H9 (cell line): ENCODE results near the gene AKR7A2. TPM values are rescaled to one million over a fixed set of nuclear protein-coding genes. Genes with fewer than 3 reads are reported as not detected.

Source experiments
- DNase-seq: peaks from one replicate; pipeline ENCODE4 v3.0.0-alpha.2; 2017
- H2AFZ ChIP-seq: one replicate; pipeline ENCODE4 v1.6.1; 2013; ENCODE audit warnings: mild to moderate bottlenecking, low read length, control low read depth, moderate library complexity
- H2AK5ac ChIP-seq: 2 replicates; pipeline ENCODE4 v1.6.1; 2013; ENCODE audit warnings: low read length, control low read depth, mixed read lengths; ENCODE audit not compliant: insufficient read length
- H2BK120ac ChIP-seq: one replicate; pipeline ENCODE4 v1.6.1; 2013; ENCODE audit warnings: low read depth, mild to moderate bottlenecking, low read length, control low read depth, inconsistent platforms; ENCODE audit not compliant: poor library complexity, severe bottlenecking
- H2BK12ac ChIP-seq: 2 replicates; pipeline ENCODE4 v1.6.1; 2013; ENCODE audit warnings: low read length, control low read depth, mixed read lengths, low read depth; ENCODE audit not compliant: insufficient read length
- H2BK15ac ChIP-seq: 2 replicates; pipeline ENCODE4 v1.6.1; 2013; ENCODE audit warnings: low read depth, low read length, control low read depth
- H2BK20ac ChIP-seq: one replicate; pipeline ENCODE4 v1.6.1; 2013; ENCODE audit warnings: low read depth, mild to moderate bottlenecking, low read length, control low read depth, inconsistent platforms; ENCODE audit not compliant: poor library complexity, severe bottlenecking
- H2BK5ac ChIP-seq: 2 replicates; pipeline ENCODE4 v1.6.1; 2013; ENCODE audit warnings: low read length, control low read depth, mixed read lengths; ENCODE audit not compliant: insufficient read length
- H3K14ac ChIP-seq: 2 replicates; pipeline ENCODE4 v1.6.1; 2013; ENCODE audit warnings: low read length, control low read depth; ENCODE audit not compliant: insufficient read depth
- H3K18ac ChIP-seq: 2 replicates; pipeline ENCODE4 v1.6.1; 2013; ENCODE audit warnings: low read depth, mild to moderate bottlenecking, mixed read lengths, low read length, control low read depth; ENCODE audit not compliant: insufficient read length
- H3K23ac ChIP-seq: 2 replicates; pipeline ENCODE4 v1.6.1; 2013; ENCODE audit warnings: low read length, control low read depth, mixed read lengths, low read depth; ENCODE audit not compliant: insufficient read length
- H3K23me2 ChIP-seq: 2 replicates; pipeline ENCODE4 v1.6.1; 2013; ENCODE audit warnings: low read depth, mild to moderate bottlenecking, mixed read lengths, low read length, control low read depth; ENCODE audit not compliant: insufficient read length, poor library complexity, severe bottlenecking
- H3K27ac ChIP-seq: 2 replicates; pipeline ENCODE4 v1.5.1; 2013; ENCODE audit warnings: low read length, control low read depth, mixed read lengths, low read depth; ENCODE audit not compliant: insufficient read length
- H3K27me3 ChIP-seq: 2 replicates; pipeline ENCODE4 v1.6.1; 2013; ENCODE audit warnings: low read length, control low read depth, inconsistent platforms; ENCODE audit not compliant: insufficient read depth
- H3K4ac ChIP-seq: 2 replicates; pipeline ENCODE4 v1.6.1; 2013; ENCODE audit warnings: low read depth, mild to moderate bottlenecking, control low read depth, inconsistent platforms, low read length, moderate library complexity
- H3K4me1 ChIP-seq: 2 replicates; pipeline ENCODE4 v1.6.1; 2013; ENCODE audit warnings: low read length, control low read depth, inconsistent platforms; ENCODE audit not compliant: insufficient read depth
- H3K4me2 ChIP-seq: 2 replicates; pipeline ENCODE4 v1.6.1; 2013; ENCODE audit warnings: low read length, control low read depth, mixed read lengths; ENCODE audit not compliant: insufficient read length, insufficient read depth
- H3K56ac ChIP-seq: 2 replicates; pipeline ENCODE4 v1.6.1; 2013; ENCODE audit warnings: low read depth, mild to moderate bottlenecking, mixed read lengths, low read length, control low read depth; ENCODE audit not compliant: insufficient read length
- H3K79me1 ChIP-seq: 2 replicates; pipeline ENCODE4 v1.6.1; 2013; ENCODE audit warnings: low read depth, mild to moderate bottlenecking, moderate library complexity, low read length, control low read depth, inconsistent platforms; ENCODE audit not compliant: insufficient read depth, poor library complexity, severe bottlenecking
- H3K79me2 ChIP-seq: 2 replicates; pipeline ENCODE4 v1.6.1; 2013; ENCODE audit warnings: low read length, control low read depth, inconsistent platforms; ENCODE audit not compliant: insufficient read depth
- H3K9ac ChIP-seq: 2 replicates; pipeline ENCODE4 v1.6.1; 2013; ENCODE audit warnings: low read length, control low read depth, mixed read lengths; ENCODE audit not compliant: insufficient read length; ENCODE audit errors: extremely low read depth
- H3K9me3 ChIP-seq: one replicate; pipeline ENCODE4 v1.6.1; 2013; ENCODE audit warnings: low read depth, low read length, inconsistent platforms; ENCODE audit not compliant: control insufficient read depth
- H3T11ph ChIP-seq: one replicate; pipeline ENCODE4 v1.6.1; 2013; ENCODE audit warnings: mild to moderate bottlenecking, low read length, control low read depth, inconsistent platforms
- H4K20me1 ChIP-seq: one replicate; pipeline ENCODE4 v1.6.1; 2013; ENCODE audit not compliant: control insufficient read depth, insufficient read length, insufficient read depth
- H4K5ac ChIP-seq: 2 replicates; pipeline ENCODE4 v1.6.1; 2013; ENCODE audit warnings: low read depth, mild to moderate bottlenecking, mixed read lengths, low read length, control low read depth; ENCODE audit not compliant: insufficient read length
- H4K8ac ChIP-seq: replicated peaks from 2 replicates; pipeline ENCODE4 v1.6.1; 2013; ENCODE audit warnings: low read length, control low read depth, mixed read lengths, low read depth; ENCODE audit not compliant: insufficient read length
- H4K91ac ChIP-seq: 2 replicates; pipeline ENCODE4 v1.6.1; 2013; ENCODE audit warnings: low read depth, mild to moderate bottlenecking, moderate library complexity, mixed read lengths, low read length, control low read depth; ENCODE audit not compliant: insufficient read length
- H3K27ac Mint-ChIP-seq, 3 experiments: 2 replicates in 2 of 3; 3 replicates in 1 of 3; pipeline ENCODE4 v1.8.0; 2020 to 2021; ENCODE audit warnings: mixed read lengths in 3 of 3, mild to moderate bottlenecking in 1 of 3, moderate library complexity in 1 of 3
- H3K27me3 Mint-ChIP-seq: 2 replicates; pipeline ENCODE4 v1.8.0; 2021; ENCODE audit warnings: low read depth, mild to moderate bottlenecking, moderate library complexity, mixed read lengths
- H3K36me3 Mint-ChIP-seq, 3 experiments: 2 replicates in 2 of 3; 3 replicates in 1 of 3; pipeline ENCODE4 v1.8.0; 2020 to 2021; ENCODE audit warnings: low read depth in 3 of 3, mixed read lengths in 3 of 3; ENCODE audit not compliant: insufficient read depth in 1 of 3
- H3K4me1 Mint-ChIP-seq, 2 experiments: 2 replicates each; pipeline ENCODE4 v1.8.0; 2020; ENCODE audit warnings: mixed read lengths in 2 of 2
- H3K4me3 Mint-ChIP-seq, 2 experiments: 2 replicates in 1 of 2; 3 replicates in 1 of 2; pipeline ENCODE4 v1.8.0; 2020 to 2021; ENCODE audit warnings: mild to moderate bottlenecking in 2 of 2, mixed read lengths in 2 of 2, moderate library complexity in 1 of 2
- H3K9me3 Mint-ChIP-seq, 2 experiments: 2 replicates in 1 of 2; 3 replicates in 1 of 2; pipeline ENCODE4 v1.8.0; 2020; ENCODE audit warnings: mild to moderate bottlenecking in 2 of 2, mixed read lengths in 2 of 2, moderate library complexity in 1 of 2
- CTCF ChIP-seq: fragments of 200-600 bp; sonication (generic); conservative IDR thresholded peaks from 3 replicates; pipeline ENCODE4 v1.8.0; 2021; ENCODE audit warnings: antibody characterized with exemption, mild to moderate bottlenecking
- WGBS: extraction: QIAGEN DNeasy Blood & Tissue Kit; methylation state at CpG from one replicate; pipeline ENCODE4 v1.1.7; 2013; ENCODE audit warnings: missing lambda C conversion rate, low lambda C conversion rate, mixed read lengths; ENCODE audit not compliant: insufficient read length; ENCODE audit errors: extremely low coverage; 5-methylcytosine and 5-hydroxymethylcytosine counted together
- total RNA-seq: library from RNA; stranded (reverse); gene quantifications from 2 replicates; pipeline ENCODE4 v1.2.1, GENCODE V29; 2021

The AKR7A2 gene
- total RNA-seq, 1 experiment from 2014 or later: 50.3 TPM

GRCh38 chr1:19332832-19333231 is 20.9 kb upstream of the AKR7A2 start:
- H3T11ph ChIP-seq: no peak overlapping the region
- no peak overlapping the region for H3K4me2 ChIP-seq
- H3K23ac ChIP-seq: no peak overlapping the region
- no peak overlapping the region for H3K18ac ChIP-seq
- no peaks in the 10 kb centered on the region for H4K20me1 ChIP-seq
- no peaks in the 10 kb centered on the region; the same call in 1 of the 2 replicates for H3K27me3 Mint-ChIP-seq
- H3K27ac Mint-ChIP-seq: no peak overlapping the region
- no peak overlapping the region for H4K8ac ChIP-seq
- H3K9me3 Mint-ChIP-seq: no peaks in the 10 kb centered on the region
- H3K27ac ChIP-seq: no peak overlapping the region
- H3K4ac ChIP-seq: no peak overlapping the region
- no peak for DNase-seq
- H2BK12ac ChIP-seq: no peak overlapping the region
- H2BK5ac ChIP-seq: no peak overlapping the region
- no peak overlapping the region for H4K91ac ChIP-seq
- no peak overlapping the region for H2BK15ac ChIP-seq
- H3K56ac ChIP-seq: no peak overlapping the region
- H3K27me3 ChIP-seq: no peaks in the 10 kb centered on the region
- H3K36me3 Mint-ChIP-seq: peaks cover 3 to 5% (median 4%) of the 10 kb centered on the region in 3 experiments
- no peak overlapping the region for H2BK20ac ChIP-seq
- TF ChIP-seq CTCF: no peak
- H2AK5ac ChIP-seq: no peak overlapping the region
- H3K9ac ChIP-seq: no peak overlapping the region
- no peaks in the 10 kb centered on the region for H3K79me2 ChIP-seq
- H4K5ac ChIP-seq: no peak overlapping the region
- H3K4me3 Mint-ChIP-seq: no peak overlapping the region
- H3K9me3 ChIP-seq: no peaks in the 10 kb centered on the region
- H3K4me1 Mint-ChIP-seq: peaks cover 3 to 5% of the 10 kb centered on the region in 2 experiments
- no peak overlapping the region for H2AFZ ChIP-seq
- H3K14ac ChIP-seq: no peak overlapping the region
- no peaks in the 10 kb centered on the region for H3K23me2 ChIP-seq
- WGBS: no CpG with 5 or more reads among the region's 12 CpGs
- no peaks in the 10 kb centered on the region for H3K4me1 ChIP-seq
- no peak overlapping the region for H2BK120ac ChIP-seq
- no peaks in the 10 kb centered on the region for H3K79me1 ChIP-seq
